ENCODE results near the gene SLC8A1.

The SLC8A1 gene

DNA sequence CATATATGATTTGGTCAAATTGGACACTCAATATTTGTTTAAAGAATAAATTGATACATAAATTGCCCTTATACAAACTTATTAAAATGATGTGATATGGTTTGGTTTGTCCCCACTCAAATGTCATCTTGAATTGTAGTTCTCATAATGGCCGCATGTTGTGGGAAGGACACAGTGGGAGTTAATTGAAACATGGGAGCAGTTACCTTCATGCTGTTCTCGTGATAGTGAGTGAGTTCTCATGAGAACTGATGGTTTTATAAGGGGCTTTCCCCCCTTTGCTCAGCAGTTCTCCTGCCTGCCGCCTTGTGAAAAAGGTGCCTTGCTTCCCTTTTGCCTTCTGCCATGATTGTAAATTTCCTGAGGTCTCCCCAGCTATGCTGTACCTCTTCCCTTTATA lies 34.0 kb upstream of the SLC8A1 start:
- no peak overlapping the region for H3K4me3 ChIP-seq (ENCODE audit: low read depth, low read length)
- TF ChIP-seq, protein P1, sequence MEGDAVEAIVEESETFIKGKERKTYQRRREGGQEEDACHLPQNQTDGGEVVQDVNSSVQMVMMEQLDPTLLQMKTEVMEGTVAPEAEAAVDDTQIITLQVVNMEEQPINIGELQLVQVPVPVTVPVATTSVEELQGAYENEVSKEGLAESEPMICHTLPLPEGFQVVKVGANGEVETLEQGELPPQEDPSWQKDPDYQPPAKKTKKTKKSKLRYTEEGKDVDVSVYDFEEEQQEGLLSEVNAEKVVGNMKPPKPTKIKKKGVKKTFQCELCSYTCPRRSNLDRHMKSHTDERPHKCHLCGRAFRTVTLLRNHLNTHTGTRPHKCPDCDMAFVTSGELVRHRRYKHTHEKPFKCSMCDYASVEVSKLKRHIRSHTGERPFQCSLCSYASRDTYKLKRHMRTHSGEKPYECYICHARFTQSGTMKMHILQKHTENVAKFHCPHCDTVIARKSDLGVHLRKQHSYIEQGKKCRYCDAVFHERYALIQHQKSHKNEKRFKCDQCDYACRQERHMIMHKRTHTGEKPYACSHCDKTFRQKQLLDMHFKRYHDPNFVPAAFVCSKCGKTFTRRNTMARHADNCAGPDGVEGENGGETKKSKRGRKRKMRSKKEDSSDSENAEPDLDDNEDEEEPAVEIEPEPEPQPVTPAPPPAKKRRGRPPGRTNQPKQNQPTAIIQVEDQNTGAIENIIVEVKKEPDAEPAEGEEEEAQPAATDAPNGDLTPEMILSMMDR (IDR thresholded peaks at IDR 0.05; ENCODE audit: low read depth, low read length) = no peak

DNA sequence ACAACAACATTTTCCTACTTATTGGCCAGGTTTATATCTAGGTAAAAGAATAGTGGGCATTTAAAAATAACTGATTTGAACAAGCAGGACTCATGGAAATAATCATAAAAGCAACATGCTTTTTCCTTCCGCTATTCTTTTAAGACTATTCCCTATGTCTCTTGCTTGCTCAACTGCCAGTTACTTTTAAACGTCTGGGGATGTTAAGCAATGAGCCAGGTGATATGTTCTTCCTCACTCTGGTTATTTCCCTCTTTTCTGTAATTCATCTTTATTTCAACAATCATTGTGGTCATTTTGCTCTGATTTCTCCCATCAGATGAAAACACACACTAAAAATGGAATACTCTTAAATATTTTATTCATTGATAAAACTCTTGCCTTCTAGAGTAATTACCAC lies 33.4 kb upstream of the SLC8A1 start:
- no peak overlapping the region for H3K4me3 ChIP-seq (ENCODE audit: low read depth, low read length)
- TF ChIP-seq, protein P1 (IDR thresholded peaks at IDR 0.05; ENCODE audit: low read depth, low read length) = no peak

DNA sequence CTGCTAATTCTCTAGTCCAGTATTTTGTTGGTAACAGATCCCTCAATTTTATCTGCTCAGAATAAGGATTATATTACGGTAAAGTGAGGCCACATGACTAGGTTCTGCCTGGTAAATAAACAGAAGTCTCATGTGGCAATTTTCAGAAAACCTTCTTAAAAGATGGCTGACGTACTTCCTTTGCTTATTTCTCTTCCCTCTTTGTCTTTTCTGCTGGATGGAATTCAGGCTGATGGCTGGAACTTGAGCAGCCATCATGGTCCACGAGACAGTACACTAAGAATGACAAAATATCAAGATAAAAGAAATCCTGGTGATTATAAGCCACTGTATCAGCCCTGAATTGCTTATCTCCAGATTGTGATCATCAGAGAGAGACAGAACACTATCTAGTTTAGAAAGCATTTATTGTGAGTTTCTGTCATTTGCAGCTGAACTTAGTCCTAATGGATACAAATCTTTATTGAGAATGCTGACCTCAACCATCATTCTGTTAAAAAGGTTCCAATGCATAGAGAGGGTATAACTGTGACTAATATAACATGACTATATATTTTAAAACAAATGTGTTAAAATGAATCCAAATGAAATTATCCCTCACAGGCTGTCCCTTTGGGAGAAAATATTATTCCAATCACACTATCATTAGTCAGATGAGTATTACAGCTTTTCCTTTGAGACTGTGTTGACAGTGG lies 31.8 kb upstream of the SLC8A1 start:
- H3K4me3 ChIP-seq (ENCODE audit: low read depth, low read length) = no peak overlapping the region
- TF ChIP-seq, protein P1 (IDR thresholded peaks at IDR 0.05; ENCODE audit: low read depth, low read length) = no peak

DNA sequence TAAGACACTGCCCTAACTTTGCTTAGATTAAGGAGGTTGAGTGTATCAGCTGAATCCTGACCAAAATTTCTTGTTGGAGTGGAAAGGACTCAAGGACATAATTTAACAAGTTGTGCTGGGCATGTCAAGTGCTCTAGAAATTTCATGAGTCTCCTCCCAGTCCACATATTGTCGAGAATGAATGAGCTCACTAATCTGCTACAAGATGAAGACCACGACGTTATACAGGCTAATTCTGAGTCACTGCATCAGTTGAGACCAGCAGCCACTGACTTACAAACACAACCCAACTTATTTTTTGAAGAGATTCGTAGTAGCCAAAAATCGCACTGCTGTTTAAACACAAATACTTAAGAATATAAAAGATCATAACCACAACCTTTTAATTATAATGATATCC lies 28.7 kb upstream of the SLC8A1 start:
- H3K4me3 ChIP-seq (ENCODE audit: low read depth, low read length) = no peak overlapping the region
- TF ChIP-seq, protein P1 (IDR thresholded peaks at IDR 0.05; ENCODE audit: low read depth, low read length) = no peak

DNA sequence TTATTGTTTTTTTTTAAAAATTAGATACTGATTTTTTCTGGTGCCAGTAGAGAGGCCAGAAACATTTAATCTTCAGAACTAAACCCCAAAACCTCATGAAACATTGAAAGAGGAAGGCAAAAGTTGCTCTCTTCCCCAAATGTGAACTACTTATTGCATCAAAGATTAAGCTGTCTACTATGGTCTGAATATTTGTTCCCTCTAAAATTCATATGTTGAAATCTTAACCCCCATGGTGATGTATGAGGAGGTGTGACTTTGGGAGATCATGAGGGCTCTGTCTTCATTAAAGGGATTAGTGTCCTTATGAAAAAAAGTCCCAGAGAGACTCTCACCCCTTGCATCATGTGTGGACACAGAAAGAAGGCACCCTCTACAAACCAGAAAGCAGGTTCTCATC lies 28.2 kb upstream of the SLC8A1 start:
- TF ChIP-seq, protein P1 (IDR thresholded peaks at IDR 0.05; ENCODE audit: low read depth, low read length) = no peak

DNA sequence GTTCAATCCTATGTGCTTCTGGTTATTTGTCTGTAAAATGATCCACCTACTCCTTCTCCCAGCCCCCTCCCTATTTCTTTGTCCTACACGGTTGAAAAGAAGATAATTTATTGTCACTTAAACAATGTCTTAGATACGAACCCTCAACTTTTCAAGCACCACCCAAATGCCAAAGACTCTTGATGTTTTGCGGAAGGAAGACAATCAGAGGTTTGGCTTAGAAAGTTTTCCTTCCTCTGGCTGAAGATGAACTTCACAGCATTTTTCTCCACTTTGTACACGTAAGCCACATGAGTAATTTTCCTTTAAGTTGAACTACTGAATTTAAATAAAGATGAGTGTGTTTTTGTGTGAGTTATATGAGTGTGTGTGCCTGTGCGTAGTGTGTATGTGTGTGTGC lies 25.5 kb upstream of the SLC8A1 start:
- TF ChIP-seq, protein P1 (IDR thresholded peaks at IDR 0.05; ENCODE audit: low read depth, low read length) = no peak
- no peak overlapping the region for H3K4me3 ChIP-seq (ENCODE audit: low read depth, low read length)

More for the DNA sequence above, 28.2 kb upstream of the SLC8A1 start:
- H3K4me3 ChIP-seq (ENCODE audit: low read depth, low read length) = no peak overlapping the region

DNA sequence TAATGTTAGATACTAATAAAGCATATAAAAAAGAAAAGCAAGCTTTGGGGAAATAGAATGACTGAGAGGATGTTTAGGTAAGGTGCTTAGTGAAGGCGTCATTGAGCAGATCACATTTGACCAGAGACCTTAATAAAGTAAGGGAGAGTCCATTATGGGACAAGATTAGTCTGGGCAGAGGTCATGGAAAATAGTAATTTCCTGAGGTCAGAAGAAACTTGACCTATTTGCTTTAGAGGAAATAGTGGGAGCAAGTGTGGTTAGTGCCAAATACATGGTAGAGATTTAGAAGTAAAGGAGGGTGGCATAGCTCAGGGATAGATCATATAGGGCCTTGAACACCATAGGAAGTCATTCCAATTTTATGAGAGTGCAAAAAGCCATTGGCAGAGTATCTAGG lies 24.5 kb upstream of the SLC8A1 start:
- TF ChIP-seq, protein P1 (IDR thresholded peaks at IDR 0.05; ENCODE audit: low read depth, low read length) = no peak
- H3K4me3 ChIP-seq (ENCODE audit: low read depth, low read length) = no peak overlapping the region
